G401 (cell line): ENCODE measurements around the gene SLCO4A1. TPM values are rescaled to one million over a fixed set of nuclear protein-coding genes. Genes with fewer than 3 reads are reported as not detected.

Experiments
- DNase-seq: peaks from one replicate; pipeline ENCODE4 v3.0.0-alpha.2; 2015; ENCODE audit warnings: low spot score
- in situ Hi-C: cut with HindIII; loops from 2 replicates; pipeline ENCODE4 v1.10.0; 2016; ENCODE audit warnings: low sequenced_read_pairs, mixed read lengths
- total RNA-seq: library from RNA; depleted of rRNA; stranded (reverse); fragments of >200 nt; shearing (Covaris generic); gene quantifications from 2 replicates; pipeline ENCODE4 v1.2.3, GENCODE V29; 2014

The SLCO4A1 gene
- total RNA-seq, 1 experiment from 2014 or later: 9.2 TPM

- in situ Hi-C loops: no loop called here
- DNase-seq: no peak
Measured at GRCh38 chr20:62706344-62706743, 64.0 kb downstream of the SLCO4A1 start.

- in situ Hi-C loops: no loop called here
Measured at GRCh38 chr20:62706857-62707256, 64.6 kb downstream of the SLCO4A1 start.

DNA sequence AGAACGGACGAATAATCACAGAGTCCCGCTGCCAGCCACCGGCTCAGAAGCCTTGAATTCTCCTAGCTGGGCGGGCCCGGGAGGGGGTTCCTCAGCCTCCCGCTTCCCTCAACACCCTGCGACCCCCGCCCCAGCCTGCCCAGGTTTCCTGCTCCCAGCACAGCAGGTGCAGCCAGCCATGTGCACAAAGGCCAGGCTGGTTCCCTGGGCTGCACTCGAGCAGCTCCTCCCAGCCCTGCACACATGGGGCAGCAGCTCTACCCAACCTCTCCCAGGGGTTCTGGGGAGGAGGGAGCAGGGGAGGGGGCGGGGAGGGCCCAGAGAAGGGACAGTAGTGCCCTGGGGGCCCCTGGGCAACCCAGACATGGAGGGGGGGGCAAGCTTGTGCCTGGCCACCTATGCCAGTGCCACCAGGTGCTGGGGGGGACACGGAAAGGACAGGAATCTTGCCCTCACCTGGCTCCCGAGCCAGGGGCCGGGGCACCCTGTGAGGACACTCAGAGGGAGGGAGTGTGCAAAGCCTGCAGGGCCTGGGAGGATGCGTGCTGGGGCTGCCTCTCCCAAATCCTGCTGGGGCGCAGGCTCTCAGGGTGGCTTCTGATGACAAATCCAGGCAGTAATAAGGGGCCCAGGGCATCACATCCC is 65.1 kb downstream of the SLCO4A1 start:
- DNase-seq: no peak
- in situ Hi-C loops: no loop called here

More at GRCh38 chr20:62706857-62707256, 64.6 kb downstream of the SLCO4A1 start:
- no peak for DNase-seq

DNA sequence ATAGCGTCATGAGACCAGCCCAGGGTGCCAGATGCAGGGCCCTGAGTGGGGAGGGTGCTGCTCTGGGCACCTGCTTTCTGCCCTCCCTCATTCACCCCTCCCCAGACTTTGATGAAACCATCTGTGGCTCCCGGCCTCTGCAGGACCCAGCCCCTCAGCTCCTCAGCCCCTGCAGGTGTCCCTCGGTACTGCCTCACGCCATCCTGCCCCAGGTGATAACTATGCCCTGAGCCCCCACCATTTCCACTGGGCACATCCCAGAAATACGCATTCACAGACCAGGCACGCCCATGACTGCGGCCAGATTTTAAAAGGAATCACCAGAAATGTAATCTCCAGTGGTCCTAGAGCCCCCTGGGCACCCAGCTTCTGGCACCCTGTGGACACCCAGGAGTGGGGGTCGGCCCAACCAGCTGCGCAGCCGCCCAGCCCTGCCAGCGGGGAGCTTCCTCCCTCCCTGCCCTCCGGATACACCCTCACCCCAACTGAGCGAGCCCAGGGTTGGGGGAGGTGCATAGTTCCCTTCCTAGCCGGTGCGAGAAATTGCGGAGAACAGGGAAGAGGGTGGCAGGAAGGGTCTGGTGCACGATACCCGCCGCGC is 65.7 kb downstream of the SLCO4A1 start:
- no peak for DNase-seq
- in situ Hi-C loops: no loop called here

DNA sequence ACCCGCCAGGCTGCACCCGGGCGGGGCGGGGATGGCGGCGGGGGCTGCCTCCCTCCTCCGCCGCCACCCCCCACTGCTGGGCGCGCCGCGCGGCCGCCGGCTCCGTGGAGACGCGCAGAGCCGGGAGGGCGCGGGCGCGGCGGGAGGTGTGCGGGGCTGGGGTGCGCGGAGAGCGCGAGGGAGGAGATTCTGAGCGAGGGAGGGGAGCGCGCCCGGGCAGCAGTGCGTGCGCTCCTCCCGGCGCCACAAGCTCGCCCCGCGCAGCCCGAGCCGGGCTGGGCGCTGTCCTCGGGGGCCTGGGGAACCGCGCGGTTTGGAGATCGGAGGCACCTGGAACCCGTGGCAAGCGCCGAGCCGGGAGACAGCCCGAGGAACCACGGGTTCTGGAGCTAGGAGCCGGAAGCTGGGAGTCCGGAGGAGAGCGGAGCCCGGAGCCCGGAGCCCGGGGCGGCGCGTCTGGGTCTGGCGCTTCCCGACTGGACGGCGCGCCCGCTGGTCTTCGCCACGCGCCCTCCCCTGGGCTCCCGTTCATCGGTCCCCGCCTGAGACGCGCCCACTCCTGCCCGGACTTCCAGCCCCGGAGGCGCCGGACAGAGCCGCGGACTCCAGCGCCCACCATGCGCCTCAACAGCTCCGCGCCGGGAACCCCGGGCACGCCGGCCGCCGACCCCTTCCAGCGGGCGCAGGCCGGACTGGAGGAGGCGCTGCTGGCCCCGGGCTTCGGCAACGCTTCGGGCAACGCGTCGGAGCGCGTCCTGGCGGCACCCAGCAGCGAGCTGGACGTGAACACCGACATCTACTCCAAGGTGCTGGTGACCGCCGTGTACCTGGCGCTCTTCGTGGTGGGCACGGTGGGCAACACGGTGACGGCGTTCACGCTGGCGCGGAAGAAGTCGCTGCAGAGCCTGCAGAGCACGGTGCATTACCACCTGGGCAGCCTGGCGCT is 66.6 kb downstream of the SLCO4A1 start, which contains the start of gene NTSR1:
Gene NTSR1, plus strand, starts transcription at position 246 of the 946 bp plus-strand sequence. Its CDS starts 372 bp downstream, at position 618.
- DNase-seq: no peak
- in situ Hi-C loops: no loop called here

- DNase-seq: no peak
- in situ Hi-C loops: no loop called here
Measured at GRCh38 chr20:62709537-62709905, 67.2 kb downstream of the SLCO4A1 start.

DNA sequence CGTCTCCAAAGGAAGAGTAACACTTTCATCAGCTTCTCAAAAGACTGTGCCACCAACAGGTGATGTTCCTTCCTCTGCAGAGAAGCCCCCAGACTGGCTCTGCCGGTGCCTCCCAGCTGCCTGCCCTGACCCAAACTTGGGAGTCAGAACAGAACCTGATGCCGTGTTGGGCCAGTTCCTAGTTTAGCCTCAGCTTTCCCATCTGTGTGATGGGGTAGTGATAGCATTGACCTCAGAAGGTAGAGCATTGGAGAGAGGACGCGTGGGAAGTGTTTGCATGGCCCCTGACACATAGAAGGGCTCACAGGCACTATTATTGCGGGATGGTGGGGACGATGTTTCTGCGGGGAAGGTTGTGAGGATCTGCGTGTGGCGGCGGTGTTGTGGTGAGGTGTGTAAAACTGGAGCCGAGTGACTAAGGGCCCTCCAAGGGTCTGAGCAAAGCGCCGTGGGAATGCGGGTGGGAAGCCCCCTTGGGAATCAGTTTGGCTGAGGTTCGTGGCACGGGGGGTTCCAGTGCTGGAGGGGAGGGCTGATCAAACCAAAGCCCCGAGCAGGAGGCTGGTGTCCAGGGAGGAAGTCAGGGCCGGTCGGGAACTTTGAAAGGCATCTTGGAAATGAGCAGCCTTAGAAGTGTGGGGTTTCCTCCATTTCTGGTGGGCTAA is 68.0 kb downstream of the SLCO4A1 start:
- no peak for DNase-seq
- in situ Hi-C loops: no loop called here

GRCh38 chr20:62710886-62711702 is 68.8 kb downstream of the SLCO4A1 start:
- no peak for DNase-seq

DNA sequence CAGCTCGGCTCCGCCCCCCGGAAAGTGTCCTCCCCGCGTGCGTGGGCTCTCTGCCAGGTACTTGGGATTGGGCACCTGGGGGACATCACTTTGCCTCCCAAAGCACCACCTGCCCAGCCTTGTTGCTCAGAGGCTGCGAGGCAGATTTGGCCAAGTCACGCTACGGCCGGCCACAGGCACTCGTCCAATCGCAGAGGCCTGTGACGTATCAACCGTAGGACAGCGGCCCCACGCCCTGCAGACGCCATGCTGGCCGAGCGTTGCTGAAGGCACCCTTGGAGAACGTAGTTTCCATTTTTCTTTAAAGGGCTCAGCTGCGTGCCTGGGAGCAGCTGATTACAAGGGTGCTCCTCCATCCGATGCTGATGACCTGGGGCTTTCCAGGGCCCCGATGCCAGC is 69.4 kb downstream of the SLCO4A1 start:
- peak; percentile 29 for DNase-seq
- in situ Hi-C loops: no loop called here

More at GRCh38 chr20:62710886-62711702, 68.8 kb downstream of the SLCO4A1 start:
- in situ Hi-C loops: no loop called here

DNA sequence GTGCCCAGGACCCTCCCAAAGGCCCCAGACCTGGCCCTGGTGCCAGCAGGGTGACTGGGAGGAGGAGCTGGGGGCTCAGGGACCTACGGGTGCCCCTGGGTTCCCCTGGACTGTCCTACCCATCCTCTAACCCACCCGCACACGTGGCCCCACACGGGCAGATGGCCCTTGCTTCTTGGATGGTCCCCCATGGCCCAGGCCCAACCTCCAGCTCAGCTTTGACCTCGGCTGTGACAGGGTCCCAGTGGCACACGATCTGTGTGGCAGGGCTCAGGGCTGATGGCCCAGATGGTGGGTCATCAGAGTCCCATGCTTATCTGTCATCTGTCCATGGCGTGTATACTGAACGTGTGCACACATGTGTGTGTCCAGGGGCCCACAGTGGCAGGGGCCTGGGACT is 70.3 kb downstream of the SLCO4A1 start:
- in situ Hi-C loops: no loop called here
- DNase-seq: no peak

GRCh38 chr20:62714006-62714405 is 71.7 kb downstream of the SLCO4A1 start:
- in situ Hi-C loops: no loop called here
- no peak for DNase-seq

DNA sequence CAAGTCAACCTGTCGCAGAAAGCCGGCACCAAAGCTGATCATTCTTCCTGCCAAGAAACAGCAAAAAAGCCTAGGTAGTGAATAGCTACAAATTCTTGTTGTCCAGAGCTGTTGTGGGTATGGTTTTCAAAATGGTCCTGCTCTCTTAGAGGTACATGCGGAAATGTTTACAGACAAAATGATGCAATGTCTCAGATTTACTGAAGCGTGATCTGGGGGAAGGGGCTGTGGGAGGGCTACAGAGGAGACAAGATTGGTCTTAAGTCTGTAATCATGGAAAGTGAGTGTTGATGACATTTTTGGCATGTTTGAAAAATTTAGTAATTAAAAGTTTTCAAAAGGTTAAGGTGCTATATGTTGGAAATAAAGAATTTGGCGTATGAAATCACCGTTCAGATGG is 72.5 kb downstream of the SLCO4A1 start:
- in situ Hi-C loops: no loop called here
- no peak for DNase-seq

- no peak for DNase-seq
- in situ Hi-C loops: no loop called here
Measured at GRCh38 chr20:62715201-62715600, 72.9 kb downstream of the SLCO4A1 start.

- in situ Hi-C loops: no loop called here
- DNase-seq: no peak
Measured at GRCh38 chr20:62716198-62716940, 74.1 kb downstream of the SLCO4A1 start.

- in situ Hi-C loops: no loop called here
- no peak for DNase-seq
Measured at GRCh38 chr20:62716941-62717310, 74.6 kb downstream of the SLCO4A1 start.

DNA sequence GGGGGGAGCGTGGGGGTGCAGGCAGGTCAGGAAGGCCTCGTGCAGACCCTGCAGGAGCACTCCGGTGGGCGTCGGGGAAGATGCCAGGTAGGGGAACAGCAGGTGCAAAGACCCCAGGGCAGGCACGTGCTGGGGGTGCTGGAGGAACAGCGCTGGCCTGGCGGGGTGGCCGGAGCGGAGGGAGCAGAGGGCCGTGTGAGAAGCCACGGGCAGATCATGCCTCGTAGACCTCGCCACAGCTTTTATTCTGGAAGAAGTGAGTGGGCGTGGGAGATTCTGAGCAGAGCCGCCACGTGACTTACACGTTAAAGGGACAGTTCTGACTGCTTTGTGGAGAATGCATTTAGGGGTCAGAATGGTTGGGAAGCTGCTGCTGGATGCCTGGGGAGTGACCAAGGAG is 75.6 kb downstream of the SLCO4A1 start:
- no peak for DNase-seq
- in situ Hi-C loops: no loop called here

GRCh38 chr20:62718546-62718945 is 76.2 kb downstream of the SLCO4A1 start:
- in situ Hi-C loops: no loop called here
- no peak for DNase-seq
